OCI-LY7 (cell line): Measurements from ENCODE around the gene DALRD3.

Experiments
- EZH2phosphoT487 ChIP-seq: fragments of 200-600 bp; sonication (generic); IDR thresholded peaks from 2 replicates; pipeline ENCODE4 v1.6.1; 2018; ENCODE audit warnings: low read depth, borderline replicate concordance, mild to moderate bottlenecking, mixed run types, antibody characterized with exemption, low read length, moderate library complexity, mixed read lengths
- TF ChIP-seq, protein P1 (sequence below): fragments of 200-600 bp; sonication (generic); conservative IDR thresholded peaks from 2 replicates; pipeline ENCODE4 v1.5.1; 2014; ENCODE audit warnings: mild to moderate bottlenecking, antibody characterized with exemption, low read length, moderate library complexity, mixed read lengths

DNA sequence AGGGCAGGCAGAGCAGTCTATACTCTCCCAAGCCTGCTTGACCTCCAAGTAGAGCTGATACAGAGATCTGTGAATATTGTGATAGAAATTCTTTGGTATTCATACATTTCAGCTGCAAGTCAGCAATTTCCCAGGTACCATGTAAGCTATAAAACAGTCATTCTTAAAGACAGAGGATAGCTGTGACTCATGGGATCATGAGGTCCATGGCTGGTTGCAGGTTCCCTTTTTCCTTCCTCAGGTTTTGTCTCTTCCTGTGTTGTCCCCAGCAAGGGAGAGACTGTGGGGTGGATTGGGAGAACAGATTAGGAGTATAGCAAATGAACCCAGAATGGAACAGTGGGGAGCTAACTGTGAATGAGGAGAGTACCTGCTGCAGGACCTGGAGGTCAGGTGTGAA, 33.7 kb downstream of the DALRD3 start:
- TF ChIP-seq, protein P1, sequence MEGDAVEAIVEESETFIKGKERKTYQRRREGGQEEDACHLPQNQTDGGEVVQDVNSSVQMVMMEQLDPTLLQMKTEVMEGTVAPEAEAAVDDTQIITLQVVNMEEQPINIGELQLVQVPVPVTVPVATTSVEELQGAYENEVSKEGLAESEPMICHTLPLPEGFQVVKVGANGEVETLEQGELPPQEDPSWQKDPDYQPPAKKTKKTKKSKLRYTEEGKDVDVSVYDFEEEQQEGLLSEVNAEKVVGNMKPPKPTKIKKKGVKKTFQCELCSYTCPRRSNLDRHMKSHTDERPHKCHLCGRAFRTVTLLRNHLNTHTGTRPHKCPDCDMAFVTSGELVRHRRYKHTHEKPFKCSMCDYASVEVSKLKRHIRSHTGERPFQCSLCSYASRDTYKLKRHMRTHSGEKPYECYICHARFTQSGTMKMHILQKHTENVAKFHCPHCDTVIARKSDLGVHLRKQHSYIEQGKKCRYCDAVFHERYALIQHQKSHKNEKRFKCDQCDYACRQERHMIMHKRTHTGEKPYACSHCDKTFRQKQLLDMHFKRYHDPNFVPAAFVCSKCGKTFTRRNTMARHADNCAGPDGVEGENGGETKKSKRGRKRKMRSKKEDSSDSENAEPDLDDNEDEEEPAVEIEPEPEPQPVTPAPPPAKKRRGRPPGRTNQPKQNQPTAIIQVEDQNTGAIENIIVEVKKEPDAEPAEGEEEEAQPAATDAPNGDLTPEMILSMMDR, result no peak
- TF ChIP-seq EZH2phosphoT487, result no peak
